Measurements from ENCODE around the gene COG3.

Gene COG3

DNA sequence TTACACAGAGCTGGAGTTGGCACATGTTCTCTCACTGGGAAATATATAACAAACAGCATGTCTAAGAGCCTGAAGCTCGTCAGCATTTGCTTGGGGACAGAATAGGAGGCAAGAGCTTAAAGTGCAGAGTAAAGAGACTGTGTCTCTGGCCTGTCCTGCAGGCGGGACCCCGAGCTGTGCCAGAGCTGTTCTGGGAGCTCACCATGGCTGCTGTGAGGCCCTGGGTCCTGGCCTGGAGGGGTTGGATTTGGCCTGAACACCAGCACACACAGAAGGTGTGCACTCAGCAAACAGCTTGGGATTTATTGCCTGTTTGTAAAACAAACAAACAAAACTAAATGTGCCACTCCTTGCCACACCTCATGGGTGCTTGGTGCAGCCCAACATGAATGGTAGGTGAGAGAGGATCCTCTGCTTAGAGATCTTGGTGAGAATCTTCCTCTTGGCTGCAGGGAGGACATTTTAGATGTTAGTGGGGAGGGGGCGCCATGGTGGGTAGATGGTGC is 89.9 kb downstream of the COG3 start:
- H3K4me3 ChIP-seq (ENCODE audit: low read depth, low read length): no peak overlapping the region
- H3K27ac ChIP-seq: no peak overlapping the region
- no peaks in the 10 kb centered on the region for H3K36me3 ChIP-seq (replicated peaks)
- DNase-seq: no peak
- no peaks in the 10 kb centered on the region for H3K27me3 ChIP-seq (replicated peaks)
- in situ Hi-C loops (cut with HindIII; ENCODE audit: low pct_ligation_motif_present, low sequenced_read_pairs): no loop called here
- TF ChIP-seq, protein P1, sequence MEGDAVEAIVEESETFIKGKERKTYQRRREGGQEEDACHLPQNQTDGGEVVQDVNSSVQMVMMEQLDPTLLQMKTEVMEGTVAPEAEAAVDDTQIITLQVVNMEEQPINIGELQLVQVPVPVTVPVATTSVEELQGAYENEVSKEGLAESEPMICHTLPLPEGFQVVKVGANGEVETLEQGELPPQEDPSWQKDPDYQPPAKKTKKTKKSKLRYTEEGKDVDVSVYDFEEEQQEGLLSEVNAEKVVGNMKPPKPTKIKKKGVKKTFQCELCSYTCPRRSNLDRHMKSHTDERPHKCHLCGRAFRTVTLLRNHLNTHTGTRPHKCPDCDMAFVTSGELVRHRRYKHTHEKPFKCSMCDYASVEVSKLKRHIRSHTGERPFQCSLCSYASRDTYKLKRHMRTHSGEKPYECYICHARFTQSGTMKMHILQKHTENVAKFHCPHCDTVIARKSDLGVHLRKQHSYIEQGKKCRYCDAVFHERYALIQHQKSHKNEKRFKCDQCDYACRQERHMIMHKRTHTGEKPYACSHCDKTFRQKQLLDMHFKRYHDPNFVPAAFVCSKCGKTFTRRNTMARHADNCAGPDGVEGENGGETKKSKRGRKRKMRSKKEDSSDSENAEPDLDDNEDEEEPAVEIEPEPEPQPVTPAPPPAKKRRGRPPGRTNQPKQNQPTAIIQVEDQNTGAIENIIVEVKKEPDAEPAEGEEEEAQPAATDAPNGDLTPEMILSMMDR (IDR thresholded peaks at IDR 0.05; ENCODE audit: low read depth, low read length, missing control alignments): no peak

DNA sequence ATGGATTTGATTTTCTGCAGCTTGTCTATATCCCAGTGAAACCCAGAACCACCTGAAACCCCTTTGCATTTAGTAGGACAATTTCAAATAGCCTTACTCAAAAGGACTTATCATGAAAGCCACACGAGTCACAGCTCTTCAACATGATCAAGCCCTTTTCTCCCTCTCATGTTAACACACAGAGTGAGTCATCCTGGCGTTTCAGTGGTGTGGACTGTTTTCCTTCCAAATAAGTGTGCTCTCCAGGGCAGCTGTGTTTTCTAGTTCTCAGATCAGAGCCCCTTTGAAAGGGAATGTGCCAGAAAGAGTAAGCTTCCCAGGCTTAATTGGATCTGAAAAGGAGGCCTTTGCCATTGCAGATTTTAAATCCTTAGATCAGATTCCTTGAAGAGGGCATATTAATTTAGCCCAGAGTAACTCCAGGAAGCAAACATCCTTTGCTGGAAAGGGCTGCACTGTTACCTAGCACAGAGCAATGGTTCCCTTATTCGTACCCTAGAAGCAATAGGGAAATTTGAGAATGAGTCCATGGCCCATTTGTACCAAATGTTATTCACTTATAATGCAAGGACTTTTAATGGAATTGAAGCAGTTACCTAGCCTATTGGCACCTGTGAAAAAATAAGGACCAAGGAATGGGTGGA is 99.5 kb downstream of the COG3 start:
- Histone ChIP-seq H3K27me3 (replicated peaks) (no peaks in the 10 kb centered on the region), H3K27ac (no peak overlapping the region), H3K36me3 (replicated peaks) (no peaks in the 10 kb centered on the region), H3K4me3 (ENCODE audit: low read depth, low read length) (no peak overlapping the region)
- in situ Hi-C loops (cut with HindIII; ENCODE audit: low pct_ligation_motif_present, low sequenced_read_pairs): no loop called here
- peak; percentile 54 for DNase-seq
- TF ChIP-seq, protein P1 (IDR thresholded peaks at IDR 0.05; ENCODE audit: low read depth, low read length, missing control alignments): no peak

DNA sequence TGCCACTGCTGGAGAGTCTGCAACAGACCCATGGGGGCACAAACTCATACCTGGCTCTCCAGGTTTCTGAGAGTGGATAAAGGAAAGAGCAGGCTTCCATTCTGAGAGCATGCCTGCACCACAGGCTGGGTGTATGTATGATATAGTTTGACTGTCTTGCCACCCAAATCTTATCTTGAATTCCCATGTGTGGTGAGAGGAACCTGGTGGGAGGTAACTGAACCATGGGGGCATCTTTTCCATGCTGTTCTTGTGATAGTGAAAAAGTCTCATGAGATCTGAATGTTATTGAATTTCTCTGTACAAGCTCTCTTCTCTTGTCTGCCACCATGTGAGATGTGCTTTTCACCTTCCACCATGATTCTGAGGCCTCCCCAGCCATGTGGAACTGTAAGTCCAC is 100.6 kb downstream of the COG3 start:
- Histone ChIP-seq H3K4me3 (ENCODE audit: low read depth, low read length) (no peak overlapping the region), H3K36me3 (replicated peaks) (no peaks in the 10 kb centered on the region), H3K27ac (no peak overlapping the region), H3K27me3 (replicated peaks) (no peaks in the 10 kb centered on the region)
- in situ Hi-C loops (cut with HindIII; ENCODE audit: low pct_ligation_motif_present, low sequenced_read_pairs): no loop called here
- DNase-seq: no peak
- TF ChIP-seq, protein P1 (IDR thresholded peaks at IDR 0.05; ENCODE audit: low read depth, low read length, missing control alignments): no peak

DNA sequence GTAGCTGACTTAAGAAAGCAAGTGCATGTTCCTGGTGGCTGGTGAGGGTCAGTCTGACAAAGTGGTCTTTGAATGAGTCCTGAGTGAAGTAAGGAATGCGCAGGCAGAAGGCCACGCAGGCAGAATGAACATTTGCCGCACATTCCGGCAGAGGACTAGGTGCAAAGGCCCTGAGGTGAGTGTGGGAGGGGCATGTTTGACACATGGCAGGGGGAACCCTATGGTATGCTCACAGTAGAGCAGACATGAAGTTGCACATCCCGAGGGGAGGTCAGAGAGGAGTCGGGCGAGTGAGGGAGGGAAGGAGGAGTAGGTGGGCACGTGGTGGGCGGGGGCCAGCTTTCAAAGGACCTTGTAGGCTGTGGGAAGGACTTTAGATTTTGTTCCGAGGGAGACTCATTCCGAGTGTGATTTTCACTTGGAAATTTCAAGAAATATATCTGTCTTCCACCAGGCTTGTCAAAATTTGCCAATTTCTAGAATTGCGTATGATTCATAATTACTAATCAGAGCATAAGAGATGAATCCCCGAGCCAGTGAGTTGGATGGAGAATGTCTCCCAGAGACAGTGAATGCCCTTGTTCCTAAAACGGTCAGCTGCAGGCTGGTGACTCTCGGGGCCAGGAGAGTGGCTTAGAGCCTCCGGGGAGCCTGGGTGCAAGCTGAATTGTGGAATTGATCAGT is 110.5 kb downstream of the COG3 start:
- Histone ChIP-seq H3K36me3 (replicated peaks) (no peaks in the 10 kb centered on the region), H3K4me3 (ENCODE audit: low read depth, low read length) (no peak overlapping the region), H3K27ac (no peak overlapping the region), H3K27me3 (replicated peaks) (peaks cover 3% of the 10 kb centered on the region)
- TF ChIP-seq, protein P1 (IDR thresholded peaks at IDR 0.05; ENCODE audit: low read depth, low read length, missing control alignments): no peak
- in situ Hi-C loops (cut with HindIII; ENCODE audit: low pct_ligation_motif_present, low sequenced_read_pairs): no loop called here
- DNase-seq: no peak

DNA sequence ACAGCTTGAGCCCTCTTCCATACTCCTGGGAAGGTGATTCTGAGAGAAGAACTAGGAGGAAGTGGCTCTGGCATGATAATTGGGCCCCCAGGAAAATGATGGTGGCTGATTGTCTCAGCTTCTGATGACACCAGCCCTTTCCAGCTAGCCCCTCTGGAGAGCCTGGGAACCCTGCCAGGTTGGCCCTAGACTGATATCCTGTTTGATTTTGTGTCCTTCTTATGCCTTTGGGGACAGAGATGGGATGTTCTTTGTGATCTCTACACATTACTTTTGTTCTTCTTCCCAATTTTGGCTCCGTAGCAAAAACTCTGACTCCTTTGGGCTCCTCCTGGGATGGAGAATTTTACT is 111.1 kb downstream of the COG3 start:
- H3K36me3 ChIP-seq (replicated peaks): no peaks in the 10 kb centered on the region
- TF ChIP-seq, protein P1 (IDR thresholded peaks at IDR 0.05; ENCODE audit: low read depth, low read length, missing control alignments): no peak
- H3K27me3 ChIP-seq (replicated peaks): peaks cover 3% of the 10 kb centered on the region
- DNase-seq: no peak
- no peak overlapping the region for H3K4me3 ChIP-seq (ENCODE audit: low read depth, low read length)
- in situ Hi-C loops (cut with HindIII; ENCODE audit: low pct_ligation_motif_present, low sequenced_read_pairs): no loop called here
- H3K27ac ChIP-seq: no peak overlapping the region
